Islet precursor cell (in vitro differentiated cells): ENCODE data around the gene SCAF1.

Experiments
- DNase-seq: peaks from one replicate; pipeline ENCODE4 v3.0.0-alpha.2; 2018

Gene SCAF1

GRCh38 chr19:49651029-49651819 is 9.2 kb downstream of the SCAF1 start:
- DNase-seq: no peak

- DNase-seq: no peak
Observed at GRCh38 chr19:49651820-49652550, 10.0 kb downstream of the SCAF1 start.

GRCh38 chr19:49652551-49653465 is 10.8 kb downstream of the SCAF1 start:
- no peak for DNase-seq

GRCh38 chr19:49653466-49653806 is 11.4 kb downstream of the SCAF1 start:
- DNase-seq: no peak

- no peak for DNase-seq
Observed at GRCh38 chr19:49654581-49654980, 12.6 kb downstream of the SCAF1 start.

- no peak for DNase-seq
Observed at GRCh38 chr19:49655570-49656455, 13.8 kb downstream of the SCAF1 start.

GRCh38 chr19:49656456-49657109 is 14.6 kb downstream of the SCAF1 start:
- DNase-seq: no peak

GRCh38 chr19:49657493-49658138 is 15.6 kb downstream of the SCAF1 start:
- no peak for DNase-seq

- DNase-seq: no peak
Observed at GRCh38 chr19:49658139-49658517, 16.1 kb downstream of the SCAF1 start.

GRCh38 chr19:49658566-49659442 is 16.8 kb downstream of the SCAF1 start:
- DNase-seq: no peak

- DNase-seq: no peak
Observed at GRCh38 chr19:49660338-49660961, 18.4 kb downstream of the SCAF1 start.

GRCh38 chr19:49662011-49662410 is 20.0 kb downstream of the SCAF1 start:
- no peak for DNase-seq

GRCh38 chr19:49663224-49663623 is 21.2 kb downstream of the SCAF1 start:
- no peak for DNase-seq

GRCh38 chr19:49664171-49665035 is 22.4 kb downstream of the SCAF1 start:
- DNase-seq: peak; percentile 96

- no peak for DNase-seq
Observed at GRCh38 chr19:49665036-49665350, 23.0 kb downstream of the SCAF1 start.

GRCh38 chr19:49665351-49666119 is 23.5 kb downstream of the SCAF1 start, which contains the start of the genes BCL2L12 and IRF3:
Gene BCL2L12 (plus strand): TSS chr19:49665933. CDS start chr19:49666693, 760 bp downstream.
Gene IRF3 (minus strand): TSS chr19:49665857. CDS start chr19:49664838, 1,019 bp downstream.
- DNase-seq: peak; percentile 98

GRCh38 chr19:49666120-49666444 is 24.1 kb downstream of the SCAF1 start:
- DNase-seq: no peak

GRCh38 chr19:49667473-49667872 is 25.5 kb downstream of the SCAF1 start:
- DNase-seq: no peak
